Measurements from ENCODE around the gene CDKN2B-AS1.

CDKN2B-AS1 gene

GRCh38 chr9:22120595-22120994 lies 126.0 kb downstream of the CDKN2B-AS1 start:
- no peak for DNase-seq

- no peak for DNase-seq
These were observed 129.8 kb downstream of the CDKN2B-AS1 start for GRCh38 chr9:22124263-22125011.

GRCh38 chr9:22129133-22129532 lies 134.5 kb downstream of the CDKN2B-AS1 start:
- no peak for DNase-seq

- DNase-seq: no peak
These were observed 135.0 kb downstream of the CDKN2B-AS1 start for GRCh38 chr9:22129633-22130032.

GRCh38 chr9:22131817-22132216 lies 137.2 kb downstream of the CDKN2B-AS1 start:
- DNase-seq: no peak

GRCh38 chr9:22134390-22134789 lies 139.8 kb downstream of the CDKN2B-AS1 start:
- DNase-seq: no peak

- no peak for DNase-seq
These were observed 142.0 kb downstream of the CDKN2B-AS1 start for GRCh38 chr9:22136461-22137096.

- no peak for DNase-seq
These were observed 144.5 kb downstream of the CDKN2B-AS1 start for GRCh38 chr9:22138956-22139660.

- DNase-seq: no peak
These were observed 147.3 kb downstream of the CDKN2B-AS1 start for GRCh38 chr9:22141908-22142307.

- DNase-seq: no peak
These were observed 148.1 kb downstream of the CDKN2B-AS1 start for GRCh38 chr9:22142671-22143070.

- no peak for DNase-seq
These were observed 149.4 kb downstream of the CDKN2B-AS1 start for GRCh38 chr9:22143799-22144625.

GRCh38 chr9:22146604-22147003 lies 152.0 kb downstream of the CDKN2B-AS1 start:
- no peak for DNase-seq

GRCh38 chr9:22147813-22148527 lies 153.4 kb downstream of the CDKN2B-AS1 start:
- no peak for DNase-seq

- DNase-seq: no peak
These were observed 153.9 kb downstream of the CDKN2B-AS1 start for GRCh38 chr9:22148528-22148875.

- DNase-seq: no peak
These were observed 154.5 kb downstream of the CDKN2B-AS1 start for GRCh38 chr9:22148876-22149637.

GRCh38 chr9:22154064-22154463 lies 159.5 kb downstream of the CDKN2B-AS1 start:
- no peak for DNase-seq

- no peak for DNase-seq
These were observed 162.0 kb downstream of the CDKN2B-AS1 start for GRCh38 chr9:22156586-22156985.

GRCh38 chr9:22157276-22157675 lies 162.7 kb downstream of the CDKN2B-AS1 start:
- no peak for DNase-seq

GRCh38 chr9:22157828-22158227 lies 163.2 kb downstream of the CDKN2B-AS1 start:
- no peak for DNase-seq

GRCh38 chr9:22158271-22158670 lies 163.7 kb downstream of the CDKN2B-AS1 start:
- DNase-seq: no peak

- no peak for DNase-seq
These were observed 164.3 kb downstream of the CDKN2B-AS1 start for GRCh38 chr9:22158927-22159346.

- no peak for DNase-seq
These were observed 165.0 kb downstream of the CDKN2B-AS1 start for GRCh38 chr9:22159586-22159985.

Measured in CD4-positive, alpha-beta T cell treated with Interleukin-6 for 4 hours (primary cell).